Neural cell (in vitro differentiated cells): ENCODE results near the gene PDZD4. TPM values are rescaled to one million over a fixed set of nuclear protein-coding genes. Genes with fewer than 3 reads are reported as not detected.

Experiments used
- H2AFZ ChIP-seq: fragments of 200-600, 300-800 bp; sonication (generic), shearing (Covaris generic); 2 replicates; pipeline ENCODE4 v1.6.0; 2014; ENCODE audit warnings: low read depth, mild to moderate bottlenecking, antibody characterized with exemption, low read length, moderate library complexity
- H3F3A ChIP-seq: fragments of 200-600 bp; shearing (Covaris generic); 2 replicates; pipeline ENCODE4 v1.6.1; 2016; ENCODE audit warnings: mild to moderate bottlenecking, moderate library complexity, mixed read lengths, antibody characterized with exemption, low read length; ENCODE audit not compliant: insufficient read depth, poor library complexity, severe bottlenecking
- H3K27ac ChIP-seq: fragments of 200-600, 300-800 bp; sonication (generic), shearing (Covaris generic); 2 replicates; pipeline ENCODE4 v1.5.1; 2014; ENCODE audit warnings: mild to moderate bottlenecking, low read length, moderate library complexity
- H3K27me3 ChIP-seq: fragments of 300-800, 200-600 bp; sonication (generic), shearing (Covaris generic); 2 replicates; pipeline ENCODE4 v1.6.0; 2014; ENCODE audit warnings: mild to moderate bottlenecking, low read depth, low read length, moderate library complexity; ENCODE audit not compliant: insufficient read depth
- H3K36me3 ChIP-seq: fragments of 300-800, 200-600 bp; sonication (generic), shearing (Covaris generic); 2 replicates; pipeline ENCODE4 v1.5.1; 2014; ENCODE audit warnings: mild to moderate bottlenecking, antibody characterized with exemption, low read length, moderate library complexity; ENCODE audit not compliant: insufficient read depth
- H3K4me2 ChIP-seq: fragments of 300-800, 200-600 bp; sonication (generic), shearing (Covaris generic); 2 replicates; pipeline ENCODE4 v1.6.0; 2014; ENCODE audit warnings: mild to moderate bottlenecking, low read length
- H3K4me3 ChIP-seq: fragments of 300-800, 200-600 bp; sonication (generic), shearing (Covaris generic); 2 replicates; pipeline ENCODE4 v1.5.1; 2014; ENCODE audit warnings: mild to moderate bottlenecking, low read length, moderate library complexity
- H3K79me2 ChIP-seq: fragments of 200-600 bp; shearing (Covaris generic); replicated peaks from 2 replicates; pipeline ENCODE4 v1.6.0; 2014; ENCODE audit warnings: mild to moderate bottlenecking, low read length, moderate library complexity; ENCODE audit not compliant: insufficient read depth
- H3K9ac ChIP-seq: fragments of 300-800, 200-600 bp; sonication (generic), shearing (Covaris generic); 2 replicates; pipeline ENCODE4 v1.6.1; 2016; ENCODE audit warnings: mild to moderate bottlenecking, low read length, mixed read lengths
- H3K9me2 ChIP-seq: fragments of 200-600 bp; shearing (Covaris generic); 2 replicates; pipeline ENCODE4 v1.6.1; 2016; ENCODE audit warnings: mild to moderate bottlenecking, low read length, mixed read lengths; ENCODE audit not compliant: insufficient read depth
- H3K9me3 ChIP-seq: fragments of 200-600, 300-800 bp; sonication (generic), shearing (Covaris generic); 2 replicates; pipeline ENCODE4 v1.6.1; 2016; ENCODE audit warnings: mild to moderate bottlenecking, mixed run types, low read length, moderate library complexity, mixed read lengths
- H4K20me1 ChIP-seq: fragments of 200-600 bp; shearing (Covaris generic); 2 replicates; pipeline ENCODE4 v1.6.1; 2016; ENCODE audit warnings: mild to moderate bottlenecking, mixed run types; ENCODE audit not compliant: insufficient read depth
- EP300 ChIP-seq: fragments of 450-650 bp; conservative IDR thresholded peaks from 2 replicates; pipeline ENCODE4 v1.6.1; 2014; ENCODE audit warnings: antibody characterized with exemption, mild to moderate bottlenecking, moderate library complexity; ENCODE audit not compliant: poor library complexity, severe bottlenecking
- EZH2 ChIP-seq: fragments of 200-600, 300-800 bp; shearing (Covaris generic), sonication (generic); IDR thresholded peaks from 2 replicates; pipeline ENCODE4 v1.6.1; 2014; ENCODE audit warnings: antibody characterized with exemption, low read length, borderline replicate concordance, mild to moderate bottlenecking; ENCODE audit not compliant: insufficient read depth, poor library complexity, severe bottlenecking
- MXI1 ChIP-seq: fragments of 450-650 bp; conservative IDR thresholded peaks from 2 replicates; pipeline ENCODE4 v1.6.1; 2014; ENCODE audit warnings: antibody characterized with exemption, mild to moderate bottlenecking; ENCODE audit not compliant: poor library complexity, severe bottlenecking
- POLR2AphosphoS5 ChIP-seq: IDR thresholded peaks from 2 replicates; pipeline ENCODE4 v1.6.1; 2012
- RAD21 ChIP-seq: fragments of 450-650 bp; conservative IDR thresholded peaks from 2 replicates; pipeline ENCODE4 v1.6.1; 2014; ENCODE audit warnings: antibody characterized with exemption, mild to moderate bottlenecking, moderate library complexity
- SMC3 ChIP-seq: fragments of 450-650 bp; conservative IDR thresholded peaks from 2 replicates; pipeline ENCODE4 v1.6.1; 2014; ENCODE audit warnings: antibody characterized with exemption, mild to moderate bottlenecking, moderate library complexity; ENCODE audit not compliant: poor library complexity
- TAF1 ChIP-seq: IDR thresholded peaks from 2 replicates; pipeline ENCODE4 v1.6.1; 2012; ENCODE audit warnings: low read depth
- polyA plus RNA-seq: library from polyadenylated mRNA; depleted of rRNA; stranded (reverse); fragments of >200 nt; gene quantifications from 2 replicates; pipeline ENCODE4 v1.2.3, GENCODE V29; 2014
- TF ChIP-seq, protein P1 (sequence below): fragments of 450-650 bp; IDR thresholded peaks from 2 replicates; pipeline ENCODE4 v1.5.1; 2014; ENCODE audit warnings: antibody characterized with exemption, mild to moderate bottlenecking, moderate library complexity; ENCODE audit not compliant: poor library complexity, severe bottlenecking
- TF ChIP-seq, protein P2 (sequence below): IDR thresholded peaks from 2 replicates; pipeline ENCODE4 v1.6.1; 2012; ENCODE audit warnings: borderline replicate concordance

PDZD4 gene
- polyA plus RNA-seq, 1 donor from 2014 or later, result 343 TPM

DNA sequence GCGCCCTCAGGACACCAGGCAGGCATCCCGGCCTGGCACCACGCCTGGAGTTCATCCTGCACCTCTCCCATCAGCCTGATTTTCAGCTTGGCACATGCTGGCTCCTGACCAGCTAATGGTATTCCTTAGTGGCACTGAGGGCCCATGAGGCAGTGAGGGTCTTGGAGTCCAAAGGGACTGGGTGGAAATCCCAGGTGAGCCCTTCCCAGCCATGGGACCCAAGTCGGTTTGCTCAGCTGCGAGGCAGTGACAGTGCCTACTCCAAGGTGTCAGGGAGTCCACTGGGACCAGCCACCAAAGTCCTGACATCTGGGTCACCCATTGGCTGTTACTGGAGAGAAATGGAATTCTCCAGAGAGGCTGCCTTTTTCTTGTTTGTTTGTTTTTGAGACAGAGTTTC lies 31.0 kb downstream of the PDZD4 start:
- Histone ChIP-seq H3K27ac (no peak overlapping the region), H3K9me3 (no peaks in the 10 kb centered on the region), H4K20me1 (no peaks in the 10 kb centered on the region), H3K4me3 (no peak overlapping the region), H3K9me2 (no peaks in the 10 kb centered on the region), H3K9ac (no peak overlapping the region), H3K79me2 (peaks cover 21% of the 10 kb centered on the region), H2AFZ (no peak overlapping the region), H3K4me2 (no peak overlapping the region), H3K36me3 (no peaks in the 10 kb centered on the region), H3K27me3 (no peaks in the 10 kb centered on the region), H3F3A (no peaks in the 10 kb centered on the region)
- TF ChIP-seq, protein P1, sequence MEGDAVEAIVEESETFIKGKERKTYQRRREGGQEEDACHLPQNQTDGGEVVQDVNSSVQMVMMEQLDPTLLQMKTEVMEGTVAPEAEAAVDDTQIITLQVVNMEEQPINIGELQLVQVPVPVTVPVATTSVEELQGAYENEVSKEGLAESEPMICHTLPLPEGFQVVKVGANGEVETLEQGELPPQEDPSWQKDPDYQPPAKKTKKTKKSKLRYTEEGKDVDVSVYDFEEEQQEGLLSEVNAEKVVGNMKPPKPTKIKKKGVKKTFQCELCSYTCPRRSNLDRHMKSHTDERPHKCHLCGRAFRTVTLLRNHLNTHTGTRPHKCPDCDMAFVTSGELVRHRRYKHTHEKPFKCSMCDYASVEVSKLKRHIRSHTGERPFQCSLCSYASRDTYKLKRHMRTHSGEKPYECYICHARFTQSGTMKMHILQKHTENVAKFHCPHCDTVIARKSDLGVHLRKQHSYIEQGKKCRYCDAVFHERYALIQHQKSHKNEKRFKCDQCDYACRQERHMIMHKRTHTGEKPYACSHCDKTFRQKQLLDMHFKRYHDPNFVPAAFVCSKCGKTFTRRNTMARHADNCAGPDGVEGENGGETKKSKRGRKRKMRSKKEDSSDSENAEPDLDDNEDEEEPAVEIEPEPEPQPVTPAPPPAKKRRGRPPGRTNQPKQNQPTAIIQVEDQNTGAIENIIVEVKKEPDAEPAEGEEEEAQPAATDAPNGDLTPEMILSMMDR, result no peak
- TF ChIP-seq EZH2 (no peak), EP300 (no peak), POLR2AphosphoS5 (no peak), MXI1 (no peak), RAD21 (no peak), SMC3 (no peak), TAF1 (no peak)
- TF ChIP-seq, protein P2, sequence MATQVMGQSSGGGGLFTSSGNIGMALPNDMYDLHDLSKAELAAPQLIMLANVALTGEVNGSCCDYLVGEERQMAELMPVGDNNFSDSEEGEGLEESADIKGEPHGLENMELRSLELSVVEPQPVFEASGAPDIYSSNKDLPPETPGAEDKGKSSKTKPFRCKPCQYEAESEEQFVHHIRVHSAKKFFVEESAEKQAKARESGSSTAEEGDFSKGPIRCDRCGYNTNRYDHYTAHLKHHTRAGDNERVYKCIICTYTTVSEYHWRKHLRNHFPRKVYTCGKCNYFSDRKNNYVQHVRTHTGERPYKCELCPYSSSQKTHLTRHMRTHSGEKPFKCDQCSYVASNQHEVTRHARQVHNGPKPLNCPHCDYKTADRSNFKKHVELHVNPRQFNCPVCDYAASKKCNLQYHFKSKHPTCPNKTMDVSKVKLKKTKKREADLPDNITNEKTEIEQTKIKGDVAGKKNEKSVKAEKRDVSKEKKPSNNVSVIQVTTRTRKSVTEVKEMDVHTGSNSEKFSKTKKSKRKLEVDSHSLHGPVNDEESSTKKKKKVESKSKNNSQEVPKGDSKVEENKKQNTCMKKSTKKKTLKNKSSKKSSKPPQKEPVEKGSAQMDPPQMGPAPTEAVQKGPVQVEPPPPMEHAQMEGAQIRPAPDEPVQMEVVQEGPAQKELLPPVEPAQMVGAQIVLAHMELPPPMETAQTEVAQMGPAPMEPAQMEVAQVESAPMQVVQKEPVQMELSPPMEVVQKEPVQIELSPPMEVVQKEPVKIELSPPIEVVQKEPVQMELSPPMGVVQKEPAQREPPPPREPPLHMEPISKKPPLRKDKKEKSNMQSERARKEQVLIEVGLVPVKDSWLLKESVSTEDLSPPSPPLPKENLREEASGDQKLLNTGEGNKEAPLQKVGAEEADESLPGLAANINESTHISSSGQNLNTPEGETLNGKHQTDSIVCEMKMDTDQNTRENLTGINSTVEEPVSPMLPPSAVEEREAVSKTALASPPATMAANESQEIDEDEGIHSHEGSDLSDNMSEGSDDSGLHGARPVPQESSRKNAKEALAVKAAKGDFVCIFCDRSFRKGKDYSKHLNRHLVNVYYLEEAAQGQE, result no peak

DNA sequence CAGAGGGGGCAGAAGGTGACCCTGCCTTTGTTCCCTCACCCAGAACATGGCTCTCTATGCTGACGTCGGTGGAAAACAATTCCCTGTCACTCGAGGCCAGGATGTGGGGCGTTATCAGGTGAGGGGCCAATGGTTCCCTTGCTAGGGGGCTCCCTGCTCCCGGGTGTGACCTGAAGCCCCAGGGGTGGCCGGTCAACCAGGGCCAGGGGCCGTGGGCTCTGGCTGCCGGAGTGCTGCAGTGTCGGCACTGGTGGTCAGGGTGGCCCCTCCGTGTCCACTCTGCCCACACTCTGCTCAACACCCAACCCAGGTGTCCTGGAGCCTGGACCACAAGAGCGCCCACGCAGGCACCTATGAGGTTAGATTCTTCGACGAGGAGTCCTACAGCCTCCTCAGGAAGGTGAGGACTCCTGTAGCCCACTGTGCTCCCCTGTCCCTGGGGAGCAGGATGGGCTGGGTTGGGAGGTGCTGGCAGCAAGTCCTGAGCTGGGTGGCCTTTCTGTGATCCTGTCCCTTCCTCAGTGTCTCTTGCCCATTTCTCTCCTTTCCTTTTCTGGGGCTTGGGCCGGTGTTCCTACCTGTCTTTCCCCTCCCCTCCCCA lies 32.8 kb downstream of the PDZD4 start:
- Histone ChIP-seq H3K27me3 (no peaks in the 10 kb centered on the region), H3K9ac (no peak overlapping the region), H3K79me2 (peaks cover 32% of the 10 kb centered on the region), H4K20me1 (no peaks in the 10 kb centered on the region), H3K9me3 (no peaks in the 10 kb centered on the region), H3K27ac (no peak overlapping the region), H3F3A (no peaks in the 10 kb centered on the region), H3K9me2 (no peaks in the 10 kb centered on the region), H3K4me2 (no peak overlapping the region), H3K4me3 (no peak overlapping the region), H2AFZ (no peak overlapping the region), H3K36me3 (no peaks in the 10 kb centered on the region)
- TF ChIP-seq POLR2AphosphoS5 (no peak), SMC3 (no peak), EZH2 (no peak), TAF1 (no peak)
- TF ChIP-seq, protein P2, result no peak
- TF ChIP-seq, protein P1, result no peak
